Trophoblast cell (in vitro differentiated cells and primary cell): Measurements from ENCODE around the gene MRPL11.
"Not testable (repeated sequence)": the region's sequence is repeated elsewhere in the genome, so short reads cannot be mapped to it uniquely, and the experiment has no call there.

Experiments used
- DNase-seq, 2 donors: peaks; one replicate each; pipeline ENCODE4 v3.0.0-alpha.2; 2016
- H2AFZ ChIP-seq: 2 replicates; pipeline ENCODE4 v1.6.1; 2013; ENCODE audit warnings: low read length, moderate library complexity, mild to moderate bottlenecking; ENCODE audit not compliant: insufficient read depth, poor library complexity
- H2AK5ac ChIP-seq: 2 replicates; pipeline ENCODE4 v1.6.1; 2013; ENCODE audit warnings: mild to moderate bottlenecking, low read length
- H2BK120ac ChIP-seq: 2 replicates; pipeline ENCODE4 v1.6.1; 2013; ENCODE audit warnings: low read length, mild to moderate bottlenecking, moderate library complexity; ENCODE audit not compliant: insufficient read depth, poor library complexity
- H2BK12ac ChIP-seq: 2 replicates; pipeline ENCODE4 v1.6.1; 2013; ENCODE audit warnings: mild to moderate bottlenecking, low read length, moderate library complexity
- H2BK5ac ChIP-seq: 2 replicates; pipeline ENCODE4 v1.6.1; 2013; ENCODE audit warnings: low read length, low read depth, moderate library complexity, mild to moderate bottlenecking; ENCODE audit not compliant: poor library complexity
- H3K14ac ChIP-seq: 2 replicates; pipeline ENCODE4 v1.6.1; 2013; ENCODE audit warnings: mild to moderate bottlenecking, low read length
- H3K18ac ChIP-seq: 2 replicates; pipeline ENCODE4 v1.6.1; 2013; ENCODE audit warnings: mild to moderate bottlenecking, low read length
- H3K23ac ChIP-seq: 2 replicates; pipeline ENCODE4 v1.6.1; 2013; ENCODE audit warnings: low read length
- H3K27ac ChIP-seq: 2 replicates; pipeline ENCODE4 v1.5.1; 2013; ENCODE audit warnings: low read depth, mild to moderate bottlenecking, inconsistent platforms, low read length, moderate library complexity
- H3K27me3 ChIP-seq: 2 replicates; pipeline ENCODE4 v1.6.1; 2013; ENCODE audit warnings: inconsistent platforms, mild to moderate bottlenecking, low read length, moderate library complexity; ENCODE audit not compliant: insufficient read depth
- H3K36me3 ChIP-seq, 2 experiments: 1 replicate in 1 of 2; 2 replicates in 1 of 2; pipeline ENCODE4 v1.6.1; 2013; ENCODE audit warnings: low read length in 2 of 2, mild to moderate bottlenecking in 2 of 2, moderate library complexity in 1 of 2; ENCODE audit not compliant: insufficient read depth in 2 of 2, control insufficient read depth in 1 of 2
- H3K4ac ChIP-seq: 2 replicates; pipeline ENCODE4 v1.6.1; 2013; ENCODE audit warnings: low read depth, mild to moderate bottlenecking, low read length, moderate library complexity
- H3K4me1 ChIP-seq, 2 experiments: 1 replicate in 1 of 2; 2 replicates in 1 of 2; pipeline ENCODE4 v1.6.1; 2013; ENCODE audit warnings: low read length in 2 of 2, mild to moderate bottlenecking in 2 of 2, moderate library complexity in 1 of 2; ENCODE audit not compliant: insufficient read depth in 2 of 2, control insufficient read depth in 1 of 2
- H3K4me2 ChIP-seq: 2 replicates; pipeline ENCODE4 v1.6.1; 2013; ENCODE audit warnings: inconsistent platforms, mild to moderate bottlenecking, low read length, moderate library complexity
- H3K4me3 ChIP-seq: 2 replicates; pipeline ENCODE4 v1.5.1; 2013; ENCODE audit warnings: mild to moderate bottlenecking, low read depth, low read length, inconsistent platforms
- H3K79me1 ChIP-seq: one replicate; pipeline ENCODE4 v1.6.1; 2013; ENCODE audit warnings: low read length
- H3K79me2 ChIP-seq: 2 replicates; pipeline ENCODE4 v1.6.1; 2013; ENCODE audit warnings: low read length, mild to moderate bottlenecking; ENCODE audit not compliant: control insufficient read depth, insufficient read depth, poor library complexity
- H3K9ac ChIP-seq: 2 replicates; pipeline ENCODE4 v1.6.1; 2013; ENCODE audit warnings: mild to moderate bottlenecking, low read length
- H3K9me3 ChIP-seq: 2 replicates; pipeline ENCODE4 v1.6.1; 2013; ENCODE audit warnings: low read depth, mild to moderate bottlenecking, control low read depth, inconsistent platforms, low read length; ENCODE audit not compliant: insufficient read depth
- H4K12ac ChIP-seq: 2 replicates; pipeline ENCODE4 v1.6.1; 2013; ENCODE audit warnings: low read depth, mild to moderate bottlenecking, low read length, moderate library complexity
- H4K8ac ChIP-seq: 2 replicates; pipeline ENCODE4 v1.6.1; 2013; ENCODE audit warnings: low read depth, mild to moderate bottlenecking, low read length, moderate library complexity
- H4K91ac ChIP-seq: one replicate; pipeline ENCODE4 v1.6.1; 2013; ENCODE audit warnings: low read depth, mild to moderate bottlenecking, low read length, moderate library complexity
- WGBS: extraction: QIAGEN DNeasy Blood & Tissue Kit; methylation state at CpG from one replicate; pipeline ENCODE4 v1.1.7; 2013; ENCODE audit warnings: missing lambda C conversion rate; ENCODE audit not compliant: insufficient read length, insufficient coverage; ENCODE audit errors: extremely low coverage; 5-methylcytosine and 5-hydroxymethylcytosine counted together

MRPL11 gene

DNA sequence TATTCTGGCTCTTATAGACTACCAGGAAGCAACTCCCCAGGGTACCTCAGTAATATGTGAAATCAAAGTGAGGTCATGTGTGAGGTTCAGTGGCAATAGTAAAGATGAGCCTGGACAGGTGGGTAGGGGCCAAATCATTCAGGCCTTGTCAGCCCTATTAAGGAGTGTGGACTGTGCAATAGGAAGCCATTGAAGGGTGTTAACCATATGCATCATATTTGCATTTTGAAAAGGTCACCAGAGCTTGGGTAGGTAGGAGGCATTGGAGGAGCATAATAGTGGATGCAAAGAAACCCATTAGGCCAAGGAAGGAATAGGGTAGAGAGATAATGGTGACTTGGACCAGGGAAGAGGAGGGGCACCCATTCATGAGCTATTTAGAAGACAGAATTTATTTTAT lies 8.4 kb upstream of the MRPL11 start:
- no peak overlapping the region for H2BK5ac ChIP-seq
- H3K9me3 ChIP-seq: peaks cover 5% of the 10 kb centered on the region
- no peak overlapping the region for H3K18ac ChIP-seq
- no peak overlapping the region for H4K8ac ChIP-seq
- H3K4me2 ChIP-seq: no peak overlapping the region
- no peak overlapping the region for H3K23ac ChIP-seq
- peaks cover 0 to 2% of the 10 kb centered on the region in 2 experiments for H3K4me1 ChIP-seq
- no peak overlapping the region for H4K12ac ChIP-seq
- no peak for DNase-seq
- no peak overlapping the region for H3K27ac ChIP-seq
- H3K79me1 ChIP-seq: no peaks in the 10 kb centered on the region
- no peak overlapping the region for H3K9ac ChIP-seq
- no peak overlapping the region for H2BK12ac ChIP-seq
- no peaks in the 10 kb centered on the region for H3K27me3 ChIP-seq
- no peak overlapping the region for H3K4ac ChIP-seq
- H2BK120ac ChIP-seq: no peak overlapping the region
- no peak overlapping the region for H4K91ac ChIP-seq
- H3K79me2 ChIP-seq: no peaks in the 10 kb centered on the region
- H2AFZ ChIP-seq: no peak overlapping the region
- no peak overlapping the region for H2AK5ac ChIP-seq
- no peak overlapping the region for H3K4me3 ChIP-seq
- H3K14ac ChIP-seq: no peak overlapping the region
- H3K36me3 ChIP-seq: no peaks in the 10 kb centered on the region

DNA sequence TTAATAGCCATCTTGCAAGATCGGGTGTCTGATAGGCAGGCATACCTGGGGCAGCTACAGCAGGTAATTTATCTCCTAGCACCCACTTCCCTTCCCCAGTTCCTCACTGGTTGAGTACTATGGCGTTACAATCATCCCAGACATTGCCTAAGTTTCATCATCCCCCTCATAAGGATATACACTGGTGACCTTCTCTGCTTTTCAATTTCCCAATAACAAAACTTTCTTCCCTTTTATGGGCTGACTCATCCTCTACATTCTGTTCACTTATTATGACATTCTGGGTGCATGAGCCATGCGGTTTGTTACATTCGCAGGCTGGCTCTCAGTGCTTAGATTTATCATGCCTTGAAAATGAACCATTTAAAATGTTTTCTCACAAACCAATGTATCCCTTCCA lies 5.0 kb upstream of the MRPL11 start:
- WGBS: no CpG with 5 or more reads among the region's 4 CpGs
- no peak overlapping the region for H3K27ac ChIP-seq

DNA sequence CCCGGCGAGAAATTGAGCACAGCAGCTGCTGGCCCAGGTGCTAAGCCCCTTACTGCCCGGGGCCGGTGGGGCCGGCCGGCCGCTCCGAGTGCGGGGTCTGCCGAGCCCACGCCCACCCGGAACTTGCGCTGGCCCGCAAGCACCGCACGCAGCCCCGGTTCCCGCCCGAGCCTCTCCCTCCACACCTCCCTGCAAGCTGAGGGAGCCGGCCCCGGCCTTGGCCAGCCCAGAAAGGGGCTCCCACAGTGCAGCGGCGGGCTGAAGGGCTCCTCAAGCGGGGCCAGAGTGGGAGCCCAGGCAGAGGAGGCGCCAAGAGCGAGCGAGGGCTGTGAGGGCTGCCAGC lies 2.3 kb upstream of the MRPL11 start:
- H3K9ac ChIP-seq, H3K4ac ChIP-seq, H2AFZ ChIP-seq, H2AK5ac ChIP-seq, H3K27ac ChIP-seq, H2BK120ac ChIP-seq, H3K36me3 ChIP-seq, H3K27me3 ChIP-seq, H3K23ac ChIP-seq, H2BK12ac ChIP-seq, DNase-seq, H4K91ac ChIP-seq, H3K9me3 ChIP-seq, H2BK5ac ChIP-seq, H3K79me1 ChIP-seq, H3K14ac ChIP-seq, H3K4me1 ChIP-seq, H4K8ac ChIP-seq, H3K4me3 ChIP-seq, H4K12ac ChIP-seq, H3K79me2 ChIP-seq, H3K18ac ChIP-seq, H3K4me2 ChIP-seq: not testable (repeated sequence)
- no CpG with 5 or more reads among the region's 27 CpGs for WGBS

More for the DNA sequence above, 5.0 kb upstream of the MRPL11 start:
- Histone ChIP-seq H3K4ac (no peak overlapping the region), H4K91ac (no peak overlapping the region), H3K79me1 (peaks cover 1% of the 10 kb centered on the region), H3K4me1 (peaks cover 0 to under 1% of the 10 kb centered on the region in 2 experiments), H4K12ac (no peak overlapping the region), H3K79me2 (no peaks in the 10 kb centered on the region), H3K9me3 (peaks cover 5% of the 10 kb centered on the region), H2BK5ac (no peak overlapping the region), H2AK5ac (no peak overlapping the region), H3K36me3 (no peaks in the 10 kb centered on the region), H3K4me2 (no peak overlapping the region), H3K18ac (no peak overlapping the region), H2AFZ (no peak overlapping the region), H3K27me3 (no peaks in the 10 kb centered on the region), H3K14ac (no peak overlapping the region), H3K9ac (no peak overlapping the region), H2BK12ac (no peak overlapping the region), H2BK120ac (no peak overlapping the region), H4K8ac (no peak overlapping the region), H3K4me3 (no peak overlapping the region), H3K23ac (no peak overlapping the region)
- peak in 1 of 2 donors; percentile 50 for DNase-seq

DNA sequence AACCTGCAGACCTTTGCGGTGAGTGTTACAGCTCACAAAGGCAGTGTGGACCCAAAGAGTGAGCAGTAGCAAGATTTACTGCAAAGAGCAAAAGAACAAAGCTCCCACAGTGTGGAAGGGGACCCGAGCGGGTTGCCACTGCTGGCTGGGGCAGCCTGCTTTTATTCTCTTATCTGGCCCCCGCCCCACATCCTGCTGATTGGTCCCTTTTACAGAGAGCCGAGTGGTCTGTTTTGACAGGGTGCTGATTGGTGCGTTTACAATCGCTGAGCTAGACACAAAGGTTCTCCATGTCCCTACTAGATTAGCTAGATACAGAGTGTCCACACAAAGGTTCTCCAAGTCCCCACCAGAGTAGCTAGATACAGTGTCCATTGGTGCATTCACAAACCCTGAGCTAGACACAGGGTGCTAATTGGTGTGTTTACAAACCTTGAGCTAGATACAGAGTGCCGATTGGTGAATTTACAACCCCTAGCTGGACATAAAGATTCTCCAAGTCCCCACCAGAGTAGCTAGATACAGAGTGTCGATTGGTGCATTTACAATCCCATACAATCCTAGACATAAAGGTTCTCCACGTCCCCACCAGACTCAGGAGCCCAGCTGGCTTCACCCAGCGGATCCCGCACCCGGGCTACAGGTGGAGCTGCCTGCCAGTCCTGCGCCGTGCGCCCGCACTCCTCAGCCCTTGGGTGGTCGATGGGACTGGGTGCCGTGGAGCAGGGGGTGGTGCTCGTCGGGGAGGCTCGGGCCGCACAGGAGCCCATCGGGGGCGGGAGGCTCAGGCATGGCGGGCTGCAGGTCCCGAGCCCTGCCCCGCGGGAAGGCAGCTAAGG lies 1.7 kb upstream of the MRPL11 start:
- not testable (repeated sequence) for H3K27ac ChIP-seq, H3K18ac ChIP-seq, H3K14ac ChIP-seq, H3K79me1 ChIP-seq, H4K12ac ChIP-seq, H2AK5ac ChIP-seq, H3K9ac ChIP-seq, H2BK12ac ChIP-seq, H3K23ac ChIP-seq, H2BK120ac ChIP-seq, H3K4ac ChIP-seq, H3K27me3 ChIP-seq, H3K9me3 ChIP-seq, H4K91ac ChIP-seq, H3K4me1 ChIP-seq, H3K4me3 ChIP-seq, H3K4me2 ChIP-seq, DNase-seq, H2AFZ ChIP-seq, H2BK5ac ChIP-seq, H4K8ac ChIP-seq, H3K79me2 ChIP-seq
- WGBS: no CpG with 5 or more reads among the region's 29 CpGs
- peaks cover 8 to 12% of the 10 kb centered on the region in 2 experiments for H3K36me3 ChIP-seq
